ENCODE measurements around the gene BLOC1S1.

BLOC1S1 gene

DNA sequence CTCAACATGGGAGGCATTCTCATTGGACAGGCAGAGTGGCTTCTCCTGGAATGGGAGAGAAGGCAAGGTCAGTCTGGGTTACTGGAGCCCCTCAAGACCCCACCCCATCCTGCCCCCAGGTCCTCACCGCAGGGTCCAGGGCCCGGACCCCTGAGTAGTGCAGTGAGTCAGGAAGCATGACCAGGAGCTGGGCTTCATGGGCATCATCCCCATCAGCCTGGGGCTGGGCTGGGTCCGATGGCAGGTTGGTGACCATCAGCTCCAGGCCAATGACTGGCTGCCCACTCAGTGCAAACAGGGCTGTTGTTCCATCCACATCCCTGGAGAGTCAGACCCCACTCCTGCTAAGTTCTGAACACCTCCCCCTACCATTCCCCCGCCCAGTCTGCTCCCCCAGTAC, 21.2 kb upstream of the BLOC1S1 start:
- no peak overlapping the region for H3K27ac ChIP-seq
- TF ChIP-seq, protein P1, sequence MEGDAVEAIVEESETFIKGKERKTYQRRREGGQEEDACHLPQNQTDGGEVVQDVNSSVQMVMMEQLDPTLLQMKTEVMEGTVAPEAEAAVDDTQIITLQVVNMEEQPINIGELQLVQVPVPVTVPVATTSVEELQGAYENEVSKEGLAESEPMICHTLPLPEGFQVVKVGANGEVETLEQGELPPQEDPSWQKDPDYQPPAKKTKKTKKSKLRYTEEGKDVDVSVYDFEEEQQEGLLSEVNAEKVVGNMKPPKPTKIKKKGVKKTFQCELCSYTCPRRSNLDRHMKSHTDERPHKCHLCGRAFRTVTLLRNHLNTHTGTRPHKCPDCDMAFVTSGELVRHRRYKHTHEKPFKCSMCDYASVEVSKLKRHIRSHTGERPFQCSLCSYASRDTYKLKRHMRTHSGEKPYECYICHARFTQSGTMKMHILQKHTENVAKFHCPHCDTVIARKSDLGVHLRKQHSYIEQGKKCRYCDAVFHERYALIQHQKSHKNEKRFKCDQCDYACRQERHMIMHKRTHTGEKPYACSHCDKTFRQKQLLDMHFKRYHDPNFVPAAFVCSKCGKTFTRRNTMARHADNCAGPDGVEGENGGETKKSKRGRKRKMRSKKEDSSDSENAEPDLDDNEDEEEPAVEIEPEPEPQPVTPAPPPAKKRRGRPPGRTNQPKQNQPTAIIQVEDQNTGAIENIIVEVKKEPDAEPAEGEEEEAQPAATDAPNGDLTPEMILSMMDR (conservative IDR thresholded peaks at IDR 0.05): no peak

DNA sequence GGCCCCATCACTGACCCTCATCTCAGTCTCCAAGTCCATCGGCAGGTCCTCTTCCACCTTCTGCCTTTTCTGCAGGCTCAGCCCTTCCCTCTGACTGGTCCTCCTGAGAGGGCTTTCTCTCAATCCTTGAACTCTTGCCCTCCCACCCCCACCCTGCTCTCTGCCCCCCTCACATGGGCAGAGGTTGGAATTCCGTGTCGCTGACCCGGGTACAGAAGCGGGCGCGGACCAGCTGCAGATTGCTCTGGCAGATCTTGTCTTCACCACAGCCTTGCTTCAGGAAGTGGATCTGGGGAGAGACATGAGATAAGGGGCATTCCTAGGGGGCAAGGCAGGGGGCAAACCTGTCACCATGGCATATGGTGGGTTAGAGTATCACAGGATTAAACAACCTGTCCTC, 20.5 kb upstream of the BLOC1S1 start:
- H3K27ac ChIP-seq: no peak overlapping the region

DNA sequence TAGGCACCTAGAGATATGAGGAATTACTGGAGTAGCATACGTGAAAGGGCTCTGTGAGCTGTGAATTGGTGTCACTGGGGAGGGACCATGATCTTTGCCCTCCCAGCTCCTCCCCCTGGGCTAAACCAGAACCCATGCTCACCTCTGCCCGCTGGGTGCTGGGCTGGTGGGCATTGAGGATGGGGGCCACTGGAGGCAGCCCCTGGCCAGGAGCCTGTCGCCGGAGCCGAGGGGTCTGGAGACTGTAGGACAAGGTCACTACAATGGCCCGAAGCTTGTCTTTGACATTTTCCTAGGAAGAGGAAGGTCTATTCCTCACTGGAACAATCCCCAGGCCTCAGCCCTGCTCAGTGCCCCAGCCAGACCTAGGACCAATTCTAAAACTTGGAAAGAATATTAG, 19.7 kb upstream of the BLOC1S1 start:
- H3K27ac ChIP-seq: no peak overlapping the region
- TF ChIP-seq, protein P1 (conservative IDR thresholded peaks at IDR 0.05): no peak

More for the DNA sequence above, 20.5 kb upstream of the BLOC1S1 start:
- TF ChIP-seq, protein P1 (conservative IDR thresholded peaks at IDR 0.05): no peak

DNA sequence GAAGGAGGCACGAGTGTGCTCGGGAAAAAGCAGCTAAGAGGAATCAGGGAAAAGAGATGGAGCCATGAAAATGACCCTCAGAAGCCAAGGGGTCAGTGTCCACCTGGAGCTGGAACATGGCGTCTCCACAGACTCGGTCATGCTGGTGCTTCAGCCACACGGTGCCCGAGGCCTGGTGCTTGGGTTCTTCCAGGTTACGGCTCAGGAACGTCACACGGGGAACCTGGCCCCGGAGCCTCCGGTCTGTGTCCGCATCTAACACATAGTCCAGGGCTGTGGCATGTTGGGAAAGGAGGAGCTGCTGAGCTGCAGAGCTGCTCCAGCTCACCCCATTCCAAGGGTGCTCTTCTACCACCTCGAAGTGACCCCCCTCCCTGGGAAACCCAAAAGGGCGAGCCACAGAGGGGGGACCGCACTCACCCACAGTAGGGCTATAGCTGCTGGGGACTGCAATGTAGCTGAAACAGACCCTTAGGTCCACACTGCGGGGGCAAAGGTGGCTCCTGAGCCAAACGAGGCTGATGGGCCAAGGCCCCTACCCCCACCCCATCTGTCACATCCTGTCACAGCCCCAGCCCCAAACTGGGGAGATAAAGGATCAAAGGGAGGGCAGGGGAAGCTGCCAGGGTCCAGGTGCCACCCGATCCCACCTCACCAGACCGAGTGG, 18.9 kb upstream of the BLOC1S1 start:
- H3K27ac ChIP-seq: no peak overlapping the region
- TF ChIP-seq, protein P1 (conservative IDR thresholded peaks at IDR 0.05): no peak

DNA sequence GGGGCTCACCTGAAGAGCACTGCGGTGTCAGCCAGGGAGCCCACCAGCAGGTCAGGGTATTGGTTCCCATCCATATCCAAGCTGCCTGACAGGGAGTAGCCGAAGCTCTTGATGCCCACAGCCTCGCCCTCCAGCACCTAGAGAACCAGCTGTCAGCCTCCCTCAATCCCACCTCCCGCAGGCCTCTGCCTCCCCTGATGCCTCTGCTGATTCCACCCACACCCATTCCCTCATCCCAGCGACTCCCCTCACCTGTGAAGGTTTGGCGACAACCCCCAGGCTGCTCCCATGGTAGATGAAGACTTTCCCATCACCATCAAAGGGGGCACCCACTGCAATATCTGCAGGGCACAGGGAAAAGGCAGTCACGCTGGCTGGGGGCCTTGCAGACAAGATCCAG, 18.2 kb upstream of the BLOC1S1 start:
- H3K27ac ChIP-seq: no peak overlapping the region
- TF ChIP-seq, protein P1 (conservative IDR thresholded peaks at IDR 0.05): no peak

DNA sequence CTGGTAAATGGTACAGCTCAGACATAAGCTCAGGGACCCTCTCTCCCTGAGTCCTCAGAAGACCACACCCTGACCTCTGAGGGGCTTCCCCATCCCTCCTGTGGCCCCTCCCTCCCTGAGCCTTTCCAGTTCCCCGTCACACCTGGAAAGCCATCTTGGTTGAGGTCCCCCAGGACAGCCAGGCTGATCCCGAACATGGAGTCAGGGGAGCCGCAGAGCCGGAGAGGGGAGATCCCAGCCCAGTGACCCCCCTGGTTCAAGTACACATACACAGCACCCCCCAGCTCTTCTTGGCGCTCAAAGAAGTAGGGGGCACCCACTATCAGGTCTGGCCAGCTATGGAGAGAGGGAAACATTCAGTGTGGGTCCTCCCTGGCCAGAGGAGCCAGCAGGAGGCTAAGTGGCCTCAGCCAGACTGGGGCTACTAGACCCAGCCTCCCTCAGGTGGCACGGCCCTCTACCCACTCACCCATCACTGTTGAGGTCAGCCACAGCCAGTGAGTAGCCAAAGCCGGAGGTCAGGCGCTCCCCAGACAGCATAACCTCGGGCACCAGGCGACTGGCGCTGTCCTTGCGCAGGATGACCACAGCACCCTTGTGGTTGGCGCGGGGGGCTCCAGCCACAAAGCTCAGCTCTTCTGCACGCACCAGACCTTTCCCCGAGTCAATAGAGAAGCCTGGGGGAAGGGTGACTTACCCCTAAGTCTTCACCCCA, 17.4 kb upstream of the BLOC1S1 start:
- H3K27ac ChIP-seq: no peak overlapping the region
- TF ChIP-seq, protein P1 (conservative IDR thresholded peaks at IDR 0.05): no peak

DNA sequence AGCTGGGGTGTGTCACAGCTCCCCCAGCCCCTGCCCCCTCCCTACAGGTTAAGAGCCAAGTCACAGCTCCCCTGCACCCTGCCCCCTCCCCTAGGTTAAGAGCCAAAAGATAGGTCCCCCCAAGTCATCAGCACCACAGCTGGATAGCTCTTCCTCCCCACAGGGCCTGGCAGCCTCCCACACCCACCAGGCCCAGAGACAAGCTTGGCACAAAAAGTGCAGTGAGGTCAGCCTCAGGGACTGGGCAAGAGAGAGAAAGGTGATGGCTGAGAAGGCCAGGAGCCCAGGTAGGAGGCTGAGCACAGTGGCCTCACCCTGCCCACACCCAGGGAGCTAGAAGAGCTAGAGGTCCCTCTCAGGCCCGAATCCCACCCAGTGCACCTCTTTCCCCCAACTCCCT, 16.9 kb upstream of the BLOC1S1 start:
- TF ChIP-seq, protein P1 (conservative IDR thresholded peaks at IDR 0.05): no peak
- H3K27ac ChIP-seq: no peak overlapping the region

Measured in VCaP (cell line).